A549 (cell line): ENCODE data around the gene SPACA7.

ENCODE experiments used
- CBX8 ChIP-seq: fragments of 200-600 bp; sonication (generic); IDR thresholded peaks from 2 replicates; pipeline ENCODE4 v1.6.1; 2016
- CEBPB ChIP-seq, 2 experiments: fragments of >200 bp in 1 of 2; sonication (Bioruptor Twin) in 1 of 2; formaldehyde crosslinking in 1 of 2; IDR thresholded peaks; 2 replicates each; pipeline ENCODE4 v1.6.1; 2012 to 2016
- CTCF ChIP-seq: fragments of >200 bp; sonication (Bioruptor Twin); formaldehyde crosslinking; IDR thresholded peaks from 3 replicates; pipeline ENCODE4 v1.5.1; 2016
- EP300 ChIP-seq, 2 experiments: fragments of >200 bp; sonication (Bioruptor Twin); formaldehyde crosslinking; IDR thresholded peaks; 2 replicates in 1 of 2; 3 replicates in 1 of 2; pipeline ENCODE4 v1.6.1; 2016 to 2017
- NFE2L2 ChIP-seq: fragments of 150-350 bp; conservative IDR thresholded peaks from 2 replicates; pipeline ENCODE4 v1.6.1; 2014; ENCODE audit warnings: low read length
- PBX3 ChIP-seq: IDR thresholded peaks from 2 replicates; pipeline ENCODE4 v1.6.1; 2012
- POLR2A ChIP-seq: IDR thresholded peaks from 2 replicates; pipeline ENCODE4 v1.6.1; 2012; ENCODE audit warnings: mild to moderate bottlenecking, low read length
- USF2 ChIP-seq: fragments of 450-650 bp; IDR thresholded peaks from 2 replicates; pipeline ENCODE4 v1.6.1; 2014; ENCODE audit warnings: antibody characterized with exemption
- ZSCAN20 ChIP-seq: fragments of 250-450 bp; sonication (Bioruptor Pico); IDR thresholded peaks from 2 replicates; pipeline ENCODE4 v1.8.0; 2022; ENCODE audit warnings: mild to moderate bottlenecking, moderate library complexity

- no peak for TF ChIP-seq CTCF
- TF ChIP-seq POLR2A, result no peak
- no peak for TF ChIP-seq PBX3
- TF ChIP-seq USF2, result no peak
- TF ChIP-seq NFE2L2, result no peak
- no peak for TF ChIP-seq ZSCAN20 (CRISPR knock-in tag)
- no peak for TF ChIP-seq CBX8
- no peak for TF ChIP-seq CEBPB (IDR thresholded peaks at IDR 0.05)
- no peak for TF ChIP-seq EP300 (IDR thresholded peaks at IDR 0.05)
Observed at GRCh38 chr13:112457081-112457480, 80.9 kb downstream of the SPACA7 start.
